HG02840 (cell line): Measurements from ENCODE around the gene AQP6.
"Not testable (repeated sequence)": the region's sequence is repeated elsewhere in the genome, so short reads cannot be mapped to it uniquely, and the experiment has no call there.

Experiments
- ATAC-seq: cut with Tn5 transposase; IDR thresholded peaks from one replicate; pipeline ENCODE4 v1.9.1; 2021; ENCODE audit warnings: mild to moderate bottlenecking, moderate library complexity, moderate number of reproducible peaks; ENCODE audit not compliant: unreplicated experiment, low FRiP score

The AQP6 gene

DNA sequence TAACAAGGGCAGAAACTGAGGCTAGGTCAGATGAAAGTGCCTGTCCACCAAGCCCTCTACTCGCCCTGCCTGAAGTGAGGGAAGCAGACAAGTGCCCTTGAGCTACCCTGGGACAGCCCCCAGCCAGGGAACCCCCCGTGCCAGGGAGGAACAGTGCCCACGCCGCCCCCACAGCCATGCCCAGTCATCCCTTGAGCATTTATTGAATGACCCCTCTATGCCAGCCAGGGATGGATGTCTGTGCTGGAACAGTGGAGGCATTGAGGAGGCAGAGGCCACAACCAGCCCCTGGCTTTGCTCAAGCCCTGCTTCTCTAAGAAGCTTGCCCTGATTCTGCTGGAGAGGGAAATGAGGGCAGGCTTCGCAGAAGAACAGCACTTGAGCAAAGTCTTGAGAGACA is 3.7 kb upstream of the AQP6 start:
- no peak for ATAC-seq

DNA sequence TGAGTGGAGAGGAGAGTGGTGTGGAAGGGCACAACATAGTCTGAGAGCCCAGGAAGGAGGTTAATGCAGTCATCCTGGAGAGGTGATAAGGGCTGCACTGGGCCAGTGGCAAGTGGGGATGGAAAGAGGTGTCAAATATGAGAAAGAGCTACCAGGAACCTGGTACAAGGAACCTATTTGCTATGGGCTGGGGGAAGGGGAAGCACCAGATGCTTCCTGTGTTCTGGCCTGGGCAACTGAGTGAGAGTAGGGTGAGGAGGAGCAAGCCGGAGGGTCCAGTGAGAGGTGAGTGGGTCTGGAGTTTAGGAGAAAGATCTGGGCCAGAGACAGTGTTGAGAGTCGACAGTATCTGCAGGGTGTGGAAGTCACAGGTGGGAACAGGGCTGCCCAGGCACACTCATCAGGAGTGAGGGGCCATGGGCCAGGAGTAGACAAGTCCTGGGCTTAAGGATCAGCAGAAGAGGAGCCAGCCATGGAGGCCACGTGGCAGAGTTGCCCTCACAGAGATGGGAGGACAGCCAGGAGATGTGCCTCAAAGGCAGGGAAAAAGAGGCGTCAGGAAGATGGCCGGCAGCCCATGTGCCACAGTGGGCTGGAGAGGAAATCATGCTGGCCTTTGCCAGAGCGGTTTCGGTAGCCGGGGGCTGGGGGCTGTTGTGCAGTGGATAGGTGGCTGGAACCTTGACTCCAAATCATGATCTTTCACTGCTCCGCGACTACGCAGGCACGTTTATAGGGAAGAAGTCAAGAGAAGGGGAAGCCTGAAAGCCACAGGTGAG is 2.9 kb upstream of the AQP6 start:
- no peak for ATAC-seq

DNA sequence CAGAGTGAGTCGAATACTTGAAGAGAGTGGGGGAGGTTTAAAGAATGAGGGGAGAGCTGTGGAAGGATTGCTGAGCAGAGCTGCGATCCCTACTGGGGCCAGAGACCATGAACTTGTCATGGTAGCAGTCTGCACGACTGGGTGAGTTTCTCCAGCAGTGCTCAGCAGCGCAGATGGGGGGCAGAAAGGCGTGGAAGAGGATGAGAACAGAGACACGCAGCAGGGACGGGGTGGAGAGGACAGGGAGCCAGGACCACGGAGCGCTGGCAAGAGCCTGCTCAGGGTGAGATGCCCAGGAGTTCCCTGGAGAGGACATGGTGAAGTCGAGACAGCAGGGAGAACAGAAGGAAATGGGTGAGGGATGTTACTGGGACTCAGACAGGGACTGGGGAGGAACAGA is 2.1 kb upstream of the AQP6 start:
- no peak for ATAC-seq

DNA sequence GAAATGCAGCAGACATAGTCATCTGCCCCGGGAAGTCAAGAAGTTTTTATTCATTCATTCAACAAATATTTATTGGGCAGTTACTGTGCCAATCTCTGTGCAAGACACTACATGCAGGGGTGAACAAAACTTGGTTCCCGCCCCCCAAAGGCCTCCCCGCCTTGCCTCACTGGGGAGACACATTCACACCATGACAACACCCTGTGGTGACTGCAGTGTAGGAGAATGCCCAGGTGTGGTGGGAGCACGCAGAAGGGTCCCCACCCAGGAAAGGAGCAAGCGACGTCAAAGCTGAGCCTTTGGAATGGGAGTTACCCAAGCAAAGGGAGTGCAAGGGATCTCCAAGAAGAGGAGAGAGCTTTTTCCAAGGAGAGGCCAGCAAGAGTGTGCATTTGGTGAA is 1.6 kb upstream of the AQP6 start:
- ATAC-seq, result no peak

DNA sequence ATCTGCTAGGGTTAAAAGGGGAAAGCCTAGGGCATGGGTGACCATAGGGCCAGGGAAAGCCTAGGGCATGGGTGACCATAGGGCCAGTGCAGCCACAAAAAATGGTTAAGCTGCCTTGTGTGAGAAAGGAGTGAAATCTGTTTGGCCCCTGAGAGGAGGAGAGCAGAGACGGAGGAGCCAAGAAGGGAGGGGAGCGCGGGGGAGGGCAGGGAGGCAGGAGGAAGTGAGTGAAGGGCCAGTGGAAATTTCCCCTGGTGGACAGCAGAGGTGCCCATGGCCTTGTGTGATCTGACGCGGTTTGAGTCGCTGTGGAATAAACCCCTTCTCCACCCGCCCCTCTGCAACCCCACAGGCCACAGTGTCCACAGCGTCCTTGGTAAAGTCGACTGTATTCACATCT is 618 bp upstream of the AQP6 start:
- ATAC-seq, result no peak

DNA sequence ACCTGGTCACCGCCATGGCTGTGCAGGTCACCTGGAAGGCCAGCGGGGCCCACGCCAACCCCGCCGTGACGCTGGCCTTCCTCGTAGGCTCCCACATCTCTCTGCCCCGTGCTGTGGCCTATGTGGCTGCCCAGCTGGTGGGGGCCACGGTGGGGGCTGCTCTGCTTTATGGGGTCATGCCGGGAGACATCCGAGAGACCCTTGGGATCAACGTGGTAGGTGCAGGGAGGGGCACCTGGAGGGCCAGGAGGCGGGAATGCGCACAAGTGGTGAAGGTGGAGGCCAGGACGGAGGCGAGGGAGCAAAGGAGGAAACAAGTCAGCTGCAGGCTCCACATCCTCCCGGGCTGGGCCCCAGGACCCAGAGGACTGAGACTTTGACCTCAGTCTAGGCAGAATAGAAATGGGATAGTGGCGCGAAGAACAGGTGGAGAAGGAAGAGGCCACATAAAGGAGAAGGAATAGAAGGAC is 649 bp downstream of the AQP6 start:
- ATAC-seq, result no peak

DNA sequence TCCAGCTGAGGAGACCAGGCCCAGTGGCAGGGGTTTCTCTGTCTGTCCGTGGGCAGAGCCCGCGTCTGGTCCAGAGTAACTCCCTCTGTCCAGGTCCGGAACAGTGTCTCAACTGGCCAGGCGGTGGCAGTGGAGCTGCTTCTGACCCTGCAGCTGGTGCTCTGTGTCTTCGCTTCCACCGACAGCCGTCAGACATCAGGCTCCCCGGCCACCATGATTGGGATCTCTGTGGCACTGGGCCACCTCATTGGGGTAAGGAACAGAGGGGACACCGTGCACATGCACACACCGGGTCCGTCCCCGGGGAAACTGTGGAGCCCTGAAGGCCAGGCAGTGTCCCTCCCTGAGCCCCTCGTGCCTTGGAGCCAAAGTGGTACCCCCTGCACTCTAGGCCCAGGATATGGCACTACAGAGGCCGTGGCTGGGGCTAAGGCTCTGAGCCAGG is 1.5 kb downstream of the AQP6 start:
- ATAC-seq, result no peak

DNA sequence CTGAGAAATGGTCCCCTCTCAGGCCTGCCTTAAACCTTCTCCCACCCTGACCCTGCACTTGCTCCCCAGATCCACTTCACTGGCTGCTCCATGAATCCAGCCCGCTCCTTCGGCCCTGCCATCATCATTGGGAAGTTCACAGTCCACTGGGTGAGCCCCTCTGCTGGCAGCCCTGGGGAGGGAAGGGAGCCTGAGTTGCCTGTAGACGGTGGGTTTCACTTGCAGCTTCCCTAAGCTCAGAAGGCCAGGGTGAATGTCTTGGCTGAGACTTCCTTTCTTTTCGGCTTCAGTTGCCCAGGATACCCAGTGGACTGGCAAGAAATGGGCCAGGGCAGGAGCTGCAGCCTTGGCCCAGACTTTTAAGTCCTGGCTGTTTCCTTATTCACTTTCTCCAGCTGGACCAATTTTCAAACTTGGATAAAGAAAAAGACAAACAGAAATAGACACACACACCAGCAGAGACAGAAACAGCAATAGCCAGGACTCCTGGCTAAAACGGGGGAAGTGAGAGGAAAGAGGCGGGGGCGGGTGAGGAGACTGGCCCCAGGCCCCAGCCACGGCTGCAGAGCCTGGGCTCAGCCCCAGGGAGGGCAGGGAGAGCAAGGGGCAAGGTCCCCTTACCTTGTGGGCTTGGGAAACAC is 2.0 kb downstream of the AQP6 start:
- ATAC-seq, result no peak

DNA sequence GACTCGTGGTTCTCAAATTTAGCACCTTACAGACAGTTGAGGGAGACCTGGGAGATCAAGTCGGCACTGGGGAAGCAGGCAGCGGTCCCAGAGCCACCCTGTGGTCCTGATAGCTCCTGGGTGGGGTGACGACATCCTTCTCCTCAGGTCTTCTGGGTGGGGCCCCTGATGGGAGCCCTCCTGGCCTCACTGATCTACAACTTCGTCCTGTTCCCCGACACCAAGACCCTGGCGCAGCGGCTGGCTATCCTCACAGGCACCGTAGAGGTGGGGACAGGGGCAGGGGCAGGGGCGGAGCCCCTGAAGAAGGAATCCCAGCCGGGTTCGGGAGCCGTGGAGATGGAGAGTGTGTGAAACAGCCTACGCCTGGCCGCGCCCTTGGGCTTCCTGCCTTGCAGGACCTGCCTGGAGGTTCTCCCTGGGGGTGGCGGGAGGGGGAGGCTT is 2.6 kb downstream of the AQP6 start:
- ATAC-seq, result no peak

DNA sequence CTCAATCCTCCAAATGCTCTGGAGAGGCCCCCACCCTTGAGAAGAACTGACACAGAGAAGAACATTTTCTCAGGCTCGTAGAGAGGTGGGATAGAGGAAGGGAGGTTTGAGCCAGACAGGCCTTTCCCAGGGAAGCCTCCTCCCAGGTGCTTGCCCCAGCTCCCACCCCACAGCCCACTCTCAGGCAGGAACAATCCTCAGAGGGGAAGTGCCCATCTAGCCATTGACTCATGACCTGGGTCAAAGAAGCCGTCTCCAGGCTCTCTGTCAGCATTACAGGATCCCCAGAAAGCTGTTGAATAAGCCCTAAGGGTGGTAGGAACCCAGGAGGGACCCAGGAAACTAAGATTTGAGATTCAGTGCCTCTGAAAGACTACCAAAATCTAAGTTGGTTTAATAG is 3.8 kb downstream of the AQP6 start:
- ATAC-seq, result no peak

DNA sequence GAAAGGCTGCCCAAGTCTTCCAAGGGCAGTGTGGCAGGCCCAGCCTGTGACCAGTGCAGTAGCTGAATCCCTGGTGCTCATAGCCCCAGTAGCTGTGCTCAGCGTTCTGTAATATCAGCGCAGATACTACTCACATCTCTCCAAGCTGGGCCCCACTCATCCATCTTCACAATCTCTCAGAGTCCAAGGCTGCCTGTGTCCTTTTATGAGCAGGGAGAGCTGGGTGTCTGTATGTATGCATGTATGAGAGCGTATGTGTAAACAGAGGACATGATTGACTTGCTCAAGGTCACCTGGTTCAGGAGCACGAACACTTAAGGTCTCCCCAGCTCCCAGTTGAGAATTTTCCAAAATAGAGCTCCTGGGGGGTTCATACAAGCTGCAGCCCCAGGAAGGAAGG is 5.4 kb downstream of the AQP6 start:
- no peak for ATAC-seq

DNA sequence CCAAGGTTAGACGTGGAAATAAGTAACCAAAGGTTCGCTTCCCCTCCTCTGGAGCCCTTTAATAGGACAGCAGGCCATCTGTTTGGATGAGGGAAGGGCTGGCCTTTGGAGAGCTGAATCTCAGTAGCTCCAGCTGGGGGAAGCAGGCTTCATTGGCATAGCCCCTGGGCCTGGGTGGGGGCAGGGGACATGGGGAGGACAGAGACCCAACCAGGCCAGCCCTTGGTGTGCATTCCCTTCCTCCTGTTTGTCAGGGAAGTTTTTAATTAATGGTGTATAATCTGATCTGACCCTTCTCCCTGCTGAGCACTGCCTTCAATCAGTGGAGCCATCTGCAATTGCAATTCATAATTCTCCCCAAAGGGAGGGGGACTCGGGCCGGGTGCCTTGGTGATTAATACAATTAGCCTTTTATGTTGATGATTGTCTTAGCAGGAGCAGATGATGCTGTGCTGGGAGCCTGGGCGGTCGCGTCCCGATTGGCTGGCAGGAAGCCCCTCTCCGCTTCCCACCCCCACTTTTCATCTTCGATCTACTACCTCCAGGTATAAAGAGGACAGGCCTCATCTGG is 6.4 kb downstream of the AQP6 start:
- no peak for ATAC-seq

DNA sequence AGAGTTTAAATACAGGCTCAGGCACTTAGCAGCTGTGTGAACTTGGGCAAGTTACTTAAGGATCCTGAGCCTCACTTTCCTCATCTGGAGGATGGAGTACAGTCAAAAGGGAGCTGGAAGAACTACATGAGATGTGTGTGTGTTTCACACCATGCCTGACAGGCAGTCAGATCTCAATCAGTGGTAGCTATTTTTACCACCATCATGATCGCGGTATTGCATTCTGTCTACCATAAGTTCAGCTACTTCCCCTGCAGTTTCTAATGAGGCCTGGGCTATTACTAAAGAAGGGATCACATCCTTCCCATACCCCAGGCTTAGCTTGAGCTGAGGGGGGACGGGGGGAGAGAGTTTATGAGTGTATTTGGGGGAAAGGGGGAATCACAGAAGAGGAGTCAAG is 7.0 kb downstream of the AQP6 start:
- ATAC-seq, result no peak

DNA sequence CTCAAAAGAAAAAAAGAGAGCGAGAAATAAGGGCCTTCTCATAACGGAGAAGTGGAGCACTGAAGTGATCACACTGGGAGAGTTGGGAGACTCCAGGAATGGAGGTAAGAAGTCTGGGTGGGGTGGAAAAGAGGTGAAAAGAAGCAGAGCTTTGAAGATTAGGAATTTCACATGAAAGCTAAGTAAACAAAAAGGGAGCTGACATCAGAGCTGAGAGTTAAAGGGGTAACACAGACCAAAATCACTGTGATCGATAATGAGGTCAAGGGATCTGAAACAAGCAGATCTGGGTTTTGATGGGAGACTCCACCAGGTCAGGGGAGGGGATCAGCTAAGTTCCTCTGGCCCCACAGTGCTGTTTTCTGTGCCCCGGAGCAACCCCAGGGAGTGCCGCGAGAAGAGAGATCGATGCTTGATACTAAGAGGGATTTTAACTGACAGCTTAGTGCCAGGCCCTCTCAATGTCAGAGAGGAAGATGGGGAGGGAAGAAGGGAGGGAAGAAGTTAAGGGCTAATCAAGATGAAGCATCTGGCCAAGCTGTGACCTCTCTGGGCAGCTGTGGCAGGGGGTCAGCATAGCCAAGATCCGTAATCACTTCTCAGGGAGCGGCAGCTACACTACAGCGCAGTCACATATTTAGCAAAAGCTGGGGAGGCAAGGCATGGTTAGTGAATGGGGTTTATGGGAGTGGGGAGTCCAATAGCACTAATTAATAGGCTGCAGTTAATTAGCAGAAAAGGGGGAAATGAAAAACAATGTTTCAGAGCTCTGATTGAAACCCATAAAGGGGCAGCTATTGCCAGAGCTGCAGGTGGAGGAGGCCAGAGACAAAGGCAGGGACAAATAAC is 8.0 kb downstream of the AQP6 start:
- no peak for ATAC-seq

DNA sequence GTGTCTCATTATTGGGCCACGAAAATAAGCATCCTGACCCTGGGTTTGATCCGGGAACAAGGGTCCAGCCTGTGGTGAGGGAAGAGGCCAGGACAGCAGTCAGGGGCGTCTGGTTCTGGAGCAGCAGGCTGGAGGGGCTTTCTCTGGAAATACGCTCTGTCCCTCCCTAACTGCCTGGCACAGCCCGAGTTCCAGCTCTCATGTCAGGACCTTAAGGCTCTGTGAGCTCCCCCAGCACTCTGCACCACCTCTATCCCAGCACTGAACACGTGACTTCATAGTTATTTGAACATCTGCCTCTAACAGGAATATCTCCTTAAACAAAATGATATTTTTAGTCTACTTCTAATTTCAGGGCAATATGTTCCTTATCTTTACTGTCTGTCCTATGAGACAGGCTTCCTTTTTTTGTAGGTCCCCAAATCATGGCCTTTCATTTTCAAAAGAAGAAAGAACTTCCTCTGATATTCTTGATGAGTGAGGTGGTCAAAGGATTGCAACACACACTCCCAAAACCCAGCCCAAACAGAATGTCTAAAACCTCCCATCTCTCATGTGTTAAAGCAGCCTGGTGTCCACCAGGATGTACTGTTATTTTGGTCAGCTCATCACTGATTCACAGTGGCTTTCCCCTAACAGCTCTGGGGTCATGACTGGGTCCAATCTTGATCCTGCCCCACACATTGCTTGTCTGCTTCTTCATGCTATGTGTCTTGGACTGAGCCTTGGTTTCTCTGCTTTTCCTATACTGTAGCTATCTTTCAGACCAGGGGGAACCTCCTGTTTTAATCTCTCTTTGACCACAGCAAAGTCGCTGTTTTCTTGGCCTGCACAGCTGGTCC is 9.7 kb downstream of the AQP6 start:
- no peak for ATAC-seq

DNA sequence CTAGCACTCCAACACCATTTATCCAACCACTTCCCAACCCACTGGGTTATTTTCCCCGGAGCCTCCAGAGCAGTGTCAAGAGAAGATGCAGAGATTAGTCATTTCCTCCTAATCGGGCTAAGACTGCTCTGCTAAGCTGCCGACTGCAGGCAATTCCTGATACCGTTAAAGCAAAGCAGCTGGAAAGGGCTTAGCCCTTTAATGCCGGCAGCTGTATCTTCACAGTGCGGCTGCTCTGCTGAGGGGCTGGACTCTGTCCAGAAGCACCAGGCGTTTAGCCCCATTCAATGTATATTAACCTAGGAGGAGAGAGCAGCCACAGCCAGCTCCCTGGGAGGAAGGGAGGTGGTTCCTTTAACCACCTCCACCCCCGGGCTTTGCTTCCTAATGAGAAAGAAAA is 11.1 kb downstream of the AQP6 start:
- no peak for ATAC-seq

DNA sequence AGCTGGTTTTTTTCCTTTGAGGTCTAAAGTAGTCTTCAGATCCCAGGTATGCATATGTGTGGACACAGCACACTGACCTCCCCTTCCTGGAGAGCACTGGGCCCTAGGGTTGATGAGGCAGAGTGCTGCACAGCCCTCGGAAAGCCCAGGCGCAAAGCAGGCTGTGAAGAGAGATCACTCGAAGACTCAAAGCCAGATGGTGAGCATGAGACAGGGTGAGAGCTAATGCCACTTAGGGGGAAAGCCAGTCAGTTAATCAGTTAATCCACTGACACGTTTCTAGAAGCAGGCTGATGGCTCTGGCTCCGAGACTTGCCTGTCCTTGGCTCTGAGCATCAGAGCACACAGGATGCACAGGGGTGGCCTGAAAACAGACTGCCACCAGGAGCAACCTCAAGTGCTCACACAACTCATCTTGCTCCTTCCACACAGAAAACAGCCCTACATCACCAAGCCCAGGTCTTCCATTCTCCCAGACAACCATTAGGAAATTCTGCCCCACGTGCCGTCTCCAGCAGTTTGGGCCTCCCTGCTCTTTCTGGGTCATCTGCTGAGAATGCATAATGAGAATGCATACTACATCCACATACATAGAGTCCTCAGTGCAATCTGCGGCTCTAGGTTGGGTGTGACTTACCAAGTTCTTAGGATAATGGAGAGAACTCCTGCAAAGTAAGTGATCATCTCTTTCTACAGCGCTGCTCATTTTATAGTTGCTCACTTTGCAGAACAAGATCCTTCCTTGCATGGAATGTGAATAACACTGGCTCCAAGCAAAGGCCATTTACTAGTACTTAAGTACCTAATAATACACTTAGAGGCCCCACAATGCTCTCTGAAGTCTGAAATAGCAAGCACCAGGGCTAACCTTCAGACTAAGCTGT is 12.0 kb downstream of the AQP6 start:
- no peak for ATAC-seq

DNA sequence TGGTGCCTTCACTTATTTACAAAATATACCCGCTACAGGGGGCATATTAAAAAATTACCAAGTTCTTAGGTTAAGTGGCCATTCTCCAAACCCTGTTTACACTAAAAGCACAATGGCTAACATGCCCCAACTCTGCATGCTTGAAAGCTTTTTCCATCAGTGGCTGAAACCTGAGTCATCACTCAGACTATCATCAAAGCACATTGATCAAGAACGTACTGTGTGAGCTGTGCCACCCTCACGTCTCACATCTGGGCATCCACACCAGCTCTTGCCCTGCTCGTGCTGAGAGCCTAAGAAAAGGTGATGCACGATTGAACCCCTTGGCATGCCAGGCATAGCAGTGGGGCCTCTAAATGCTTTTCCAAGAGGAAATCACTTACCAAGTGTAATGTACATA is 13.2 kb downstream of the AQP6 start:
- no peak for ATAC-seq

DNA sequence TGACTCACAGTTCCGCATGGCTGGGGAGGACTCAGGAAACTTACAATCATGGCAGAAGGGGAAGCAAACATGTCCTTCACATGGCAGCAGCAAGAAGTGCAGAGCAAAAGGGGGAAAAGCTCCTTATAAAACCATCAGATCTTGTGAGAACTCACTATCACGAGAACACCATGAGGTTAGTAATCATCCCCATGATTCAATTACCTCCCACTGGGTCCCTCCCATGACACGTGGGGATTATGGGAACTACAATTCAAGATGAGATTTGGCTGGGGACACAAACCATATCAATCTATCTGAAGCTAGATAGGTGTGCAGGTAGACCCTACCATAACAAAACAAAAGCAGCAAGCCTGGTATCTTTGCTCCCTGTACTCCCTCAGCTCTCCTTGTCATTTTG is 13.7 kb downstream of the AQP6 start:
- ATAC-seq, result not testable (repeated sequence)
